GM18907 (cell line): ENCODE data around the gene FAM149B1.

Experiments
- ATAC-seq: cut with Tn5 transposase; IDR thresholded peaks from one replicate; pipeline ENCODE4 v1.9.1; 2021; ENCODE audit warnings: mild to moderate bottlenecking, moderate library complexity; ENCODE audit not compliant: unreplicated experiment

Gene FAM149B1

GRCh38 chr10:73172867-73173266 lies 4.9 kb downstream of the FAM149B1 start:
- ATAC-seq = no peak

GRCh38 chr10:73174148-73174925 lies 6.4 kb downstream of the FAM149B1 start:
- ATAC-seq = no peak

- ATAC-seq = no peak
Observed at GRCh38 chr10:73182568-73182967, 14.6 kb downstream of the FAM149B1 start.

- no peak for ATAC-seq
Observed at GRCh38 chr10:73183667-73184281, 15.9 kb downstream of the FAM149B1 start.

GRCh38 chr10:73186266-73186665 lies 18.3 kb downstream of the FAM149B1 start:
- ATAC-seq = no peak

GRCh38 chr10:73190188-73190587 lies 22.3 kb downstream of the FAM149B1 start:
- ATAC-seq = no peak

- ATAC-seq = no peak
Observed at GRCh38 chr10:73205081-73205480, 37.2 kb downstream of the FAM149B1 start.

GRCh38 chr10:73205890-73206289 lies 38.0 kb downstream of the FAM149B1 start:
- no peak for ATAC-seq

GRCh38 chr10:73206385-73206784 lies 38.5 kb downstream of the FAM149B1 start:
- no peak for ATAC-seq

- no peak for ATAC-seq
Observed at GRCh38 chr10:73207883-73208282, 40.0 kb downstream of the FAM149B1 start.

- no peak for ATAC-seq
Observed at GRCh38 chr10:73209705-73210104, 41.8 kb downstream of the FAM149B1 start.

GRCh38 chr10:73210395-73211105 lies 42.6 kb downstream of the FAM149B1 start:
- ATAC-seq = no peak

- no peak for ATAC-seq
Observed at GRCh38 chr10:73211106-73211811, 43.3 kb downstream of the FAM149B1 start.

- ATAC-seq = no peak
Observed at GRCh38 chr10:73215749-73216148, 47.8 kb downstream of the FAM149B1 start.

- no peak for ATAC-seq
Observed at GRCh38 chr10:73217628-73218027, 49.7 kb downstream of the FAM149B1 start.

- ATAC-seq = no peak
Observed at GRCh38 chr10:73218431-73219191, 50.7 kb downstream of the FAM149B1 start.

GRCh38 chr10:73219384-73219783 lies 51.5 kb downstream of the FAM149B1 start:
- ATAC-seq = no peak

- ATAC-seq = no peak
Observed at GRCh38 chr10:73220989-73221388, 53.1 kb downstream of the FAM149B1 start.

GRCh38 chr10:73225518-73225917 lies 57.6 kb downstream of the FAM149B1 start:
- ATAC-seq = no peak

- ATAC-seq = no peak
Observed at GRCh38 chr10:73226663-73227062, 58.7 kb downstream of the FAM149B1 start.

- no peak for ATAC-seq
Observed at GRCh38 chr10:73228247-73228646, 60.3 kb downstream of the FAM149B1 start.
